LHCN-M2 (cell line): ENCODE results near the gene ALKBH8. TPM values are rescaled to one million over a fixed set of nuclear protein-coding genes. Genes with fewer than 3 reads are reported as not detected.
"Not testable (repeated sequence)": the region's sequence is repeated elsewhere in the genome, so short reads cannot be mapped to it uniquely, and the experiment has no call there.

Source experiments
- DNase-seq: peaks from one replicate; pipeline ENCODE4 v3.0.0-alpha.2; 2012; ENCODE audit warnings: low read depth
- total RNA-seq: library from RNA; depleted of rRNA; stranded (reverse); fragments of >200 nt; gene quantifications from 2 replicates; pipeline ENCODE4 v1.2.3, GENCODE V29; 2014

The ALKBH8 gene
- total RNA-seq, 1 experiment from 2014 or later = 7.9 TPM

- DNase-seq = not testable (repeated sequence)
Measured at GRCh38 chr11:107579169-107579568, 13.6 kb upstream of the ALKBH8 start.

DNA sequence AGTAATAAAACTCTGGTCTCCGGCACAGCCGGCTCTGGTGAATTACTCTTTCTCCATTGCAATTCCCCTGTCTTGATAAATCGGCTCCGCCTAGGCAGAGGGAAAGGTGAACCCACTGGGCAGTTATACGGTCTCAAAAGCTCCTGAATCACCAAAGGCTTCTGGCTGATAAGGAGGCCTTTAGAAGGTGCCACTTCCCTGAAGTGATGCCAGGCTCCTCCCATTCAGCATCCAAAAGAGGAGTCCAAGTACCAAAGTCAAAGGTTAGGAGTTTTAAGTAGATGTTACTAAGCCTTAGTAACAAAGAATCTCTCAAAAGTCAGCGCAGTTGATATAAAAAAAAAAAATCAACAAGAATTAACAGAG is 11.8 kb upstream of the ALKBH8 start:
- DNase-seq = no peak

GRCh38 chr11:107576497-107577345 is 11.2 kb upstream of the ALKBH8 start:
- peak; percentile 42 for DNase-seq

DNA sequence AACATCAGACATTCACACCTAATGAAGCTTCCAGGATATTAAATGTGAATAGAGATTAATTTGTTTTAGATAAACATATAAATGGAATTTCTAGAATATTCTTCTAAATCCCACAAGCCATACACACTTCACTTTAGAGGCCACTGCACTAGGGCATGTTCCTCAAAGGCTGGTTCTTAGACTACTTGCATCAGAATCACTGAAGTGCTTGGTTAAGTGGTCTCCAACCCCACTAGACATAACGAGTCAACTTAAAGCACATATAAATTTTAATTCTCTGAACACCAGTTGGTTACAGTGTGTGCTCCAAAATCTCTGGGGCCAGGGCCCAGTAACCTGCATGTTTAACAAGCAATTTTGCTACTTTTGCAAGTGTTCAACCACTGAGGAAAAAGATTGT is 7.9 kb upstream of the ALKBH8 start:
- no peak for DNase-seq

- DNase-seq = no peak
Measured at GRCh38 chr11:107570015-107570414, 4.5 kb upstream of the ALKBH8 start.

- DNase-seq = no peak
Measured at GRCh38 chr11:107567739-107568335, 2.3 kb upstream of the ALKBH8 start.

- no peak for DNase-seq
Measured at GRCh38 chr11:107566569-107566968, 1.0 kb upstream of the ALKBH8 start.

- DNase-seq = not testable (repeated sequence)
Measured at GRCh38 chr11:107565955-107566501, 493 bp upstream of the ALKBH8 start.

- DNase-seq = no peak
Measured at GRCh38 chr11:107564877-107565218, 687 bp downstream of the ALKBH8 start.

DNA sequence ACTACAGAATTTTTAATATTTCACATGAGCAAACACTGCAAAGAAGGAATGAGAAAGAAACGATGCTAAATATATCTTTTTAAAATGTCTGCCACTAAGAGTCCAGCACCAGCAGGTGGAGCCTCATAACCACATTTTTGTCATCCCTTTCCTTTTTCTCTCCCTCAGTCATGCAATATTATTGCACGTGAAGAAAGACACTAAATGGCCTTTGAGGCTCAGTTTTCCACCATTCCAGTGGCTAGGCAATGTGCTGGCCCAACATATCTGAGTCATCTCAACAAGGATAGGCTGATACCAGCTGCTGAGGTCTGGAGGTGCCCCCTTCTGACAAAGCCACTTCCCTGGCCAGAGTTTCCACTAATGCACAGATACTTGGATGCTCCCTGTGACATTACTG is 1.8 kb downstream of the ALKBH8 start:
- DNase-seq = peak; percentile 79

- peak; percentile 71 for DNase-seq
Measured at GRCh38 chr11:107562647-107563208, 2.8 kb downstream of the ALKBH8 start.

- DNase-seq = peak; percentile 72
Measured at GRCh38 chr11:107561688-107562087, 3.8 kb downstream of the ALKBH8 start.

DNA sequence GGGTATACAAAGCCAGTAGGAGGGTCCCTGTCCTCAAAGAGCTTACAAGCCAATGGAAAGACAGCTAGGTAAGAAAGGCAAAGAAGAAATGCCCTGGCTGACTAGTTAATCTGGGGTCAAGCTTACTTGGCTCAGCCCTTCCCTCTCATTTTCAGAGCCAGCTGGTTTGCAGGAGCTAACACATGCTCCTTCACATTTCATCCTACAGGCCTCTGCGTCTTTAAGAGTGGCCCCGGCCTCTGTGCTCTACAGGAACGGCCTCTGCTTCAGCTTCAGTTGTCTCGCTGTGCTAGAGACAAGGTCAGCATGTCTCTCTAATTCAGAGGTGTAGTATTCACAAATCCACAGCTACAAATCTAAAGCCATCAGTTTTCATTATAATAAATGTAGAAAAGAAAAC is 15.2 kb downstream of the ALKBH8 start:
- no peak for DNase-seq

GRCh38 chr11:107549954-107550285 is 15.6 kb downstream of the ALKBH8 start:
- DNase-seq = no peak

- DNase-seq = peak; percentile 39
Measured at GRCh38 chr11:107549253-107549953, 16.1 kb downstream of the ALKBH8 start.

- DNase-seq = no peak
Measured at GRCh38 chr11:107547961-107548360, 17.6 kb downstream of the ALKBH8 start.

GRCh38 chr11:107545101-107545514 is 20.4 kb downstream of the ALKBH8 start:
- DNase-seq = peak; percentile 85

GRCh38 chr11:107538821-107539220 is 26.7 kb downstream of the ALKBH8 start:
- DNase-seq = no peak

- DNase-seq = no peak
Measured at GRCh38 chr11:107538239-107538638, 27.3 kb downstream of the ALKBH8 start.

GRCh38 chr11:107537155-107537554 is 28.4 kb downstream of the ALKBH8 start:
- not testable (repeated sequence) for DNase-seq

- DNase-seq = no peak
Measured at GRCh38 chr11:107526197-107526596, 39.3 kb downstream of the ALKBH8 start.

DNA sequence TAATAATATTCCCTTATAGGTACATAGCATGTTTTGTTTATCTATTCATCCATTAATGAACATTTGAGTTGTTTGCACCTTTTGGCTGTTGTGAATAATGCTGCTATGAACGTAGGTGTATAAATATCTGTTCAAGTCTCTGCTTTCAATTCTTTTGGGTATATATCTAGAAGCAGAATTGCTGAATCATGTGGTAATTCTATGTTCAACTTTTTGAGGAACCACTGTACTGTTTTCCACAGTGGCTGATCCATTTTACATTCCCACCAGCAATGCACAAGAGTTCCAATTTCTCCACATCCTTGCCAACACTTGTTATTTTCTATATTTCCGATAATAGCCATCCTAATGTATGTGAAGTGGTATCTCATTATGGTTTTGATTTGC is 56.7 kb downstream of the ALKBH8 start:
- no peak for DNase-seq
